HS-27A (cell line): ENCODE measurements around the gene ACOT11.

Source experiments
- DNase-seq: peaks from one replicate; pipeline ENCODE4 v3.0.0-alpha.2; 2012; ENCODE audit warnings: low read depth, missing footprints

The ACOT11 gene

GRCh38 chr1:54537611-54538010 lies 10.4 kb upstream of the ACOT11 start:
- DNase-seq: no peak

DNA sequence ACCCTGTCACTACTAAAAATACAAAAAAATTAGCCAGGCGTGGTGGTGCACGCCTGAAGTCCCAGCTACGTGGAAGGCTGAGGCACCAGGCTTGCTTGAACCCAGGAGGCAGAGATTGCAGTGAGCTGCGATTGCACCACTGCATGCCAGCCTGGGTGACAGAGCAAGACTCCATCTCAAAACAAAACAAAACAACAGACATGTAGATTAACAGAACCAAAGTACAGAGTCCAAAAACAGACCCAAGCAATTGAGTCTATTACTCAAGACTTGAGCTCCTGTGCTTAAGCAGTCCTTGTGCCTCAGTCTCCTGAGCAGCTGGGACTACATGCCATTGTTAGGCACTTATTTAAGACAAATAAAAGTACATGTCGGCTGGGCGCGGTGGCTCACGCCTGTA lies 9.5 kb upstream of the ACOT11 start:
- no peak for DNase-seq

DNA sequence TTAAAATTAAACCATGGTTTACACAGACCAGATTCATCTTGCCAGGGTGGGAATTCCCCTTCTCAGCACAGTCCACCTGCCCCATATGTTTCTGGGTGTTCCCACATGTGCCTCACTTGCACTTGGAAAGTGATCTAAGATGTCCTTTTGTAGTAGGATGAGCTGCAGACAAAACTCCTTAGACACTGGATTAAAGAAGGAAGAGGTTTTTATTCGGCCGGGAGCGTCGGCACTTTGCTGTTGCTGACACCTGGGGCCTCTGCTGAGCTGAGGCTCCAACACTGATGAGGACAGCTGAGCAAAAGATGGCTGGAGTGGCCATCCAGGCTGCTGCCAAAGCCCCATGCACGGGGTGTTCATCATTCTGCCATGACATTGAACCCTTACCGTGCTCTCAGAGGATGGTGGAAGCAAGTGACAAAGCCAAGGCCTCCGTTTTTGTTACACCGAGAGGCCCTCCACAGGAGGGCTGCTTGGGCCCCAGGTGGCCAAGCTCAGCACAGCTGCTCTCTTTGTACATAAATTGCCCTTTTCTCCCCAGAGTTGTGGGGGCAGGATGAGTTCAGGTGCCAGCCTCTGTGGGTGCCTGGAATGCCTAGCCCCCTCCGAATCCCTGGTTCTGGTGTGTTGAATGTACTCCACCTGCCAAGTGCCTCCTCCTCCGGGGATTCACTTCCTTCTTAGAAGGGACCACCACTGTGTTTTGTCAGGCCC lies 7.3 kb upstream of the ACOT11 start:
- no peak for DNase-seq

DNA sequence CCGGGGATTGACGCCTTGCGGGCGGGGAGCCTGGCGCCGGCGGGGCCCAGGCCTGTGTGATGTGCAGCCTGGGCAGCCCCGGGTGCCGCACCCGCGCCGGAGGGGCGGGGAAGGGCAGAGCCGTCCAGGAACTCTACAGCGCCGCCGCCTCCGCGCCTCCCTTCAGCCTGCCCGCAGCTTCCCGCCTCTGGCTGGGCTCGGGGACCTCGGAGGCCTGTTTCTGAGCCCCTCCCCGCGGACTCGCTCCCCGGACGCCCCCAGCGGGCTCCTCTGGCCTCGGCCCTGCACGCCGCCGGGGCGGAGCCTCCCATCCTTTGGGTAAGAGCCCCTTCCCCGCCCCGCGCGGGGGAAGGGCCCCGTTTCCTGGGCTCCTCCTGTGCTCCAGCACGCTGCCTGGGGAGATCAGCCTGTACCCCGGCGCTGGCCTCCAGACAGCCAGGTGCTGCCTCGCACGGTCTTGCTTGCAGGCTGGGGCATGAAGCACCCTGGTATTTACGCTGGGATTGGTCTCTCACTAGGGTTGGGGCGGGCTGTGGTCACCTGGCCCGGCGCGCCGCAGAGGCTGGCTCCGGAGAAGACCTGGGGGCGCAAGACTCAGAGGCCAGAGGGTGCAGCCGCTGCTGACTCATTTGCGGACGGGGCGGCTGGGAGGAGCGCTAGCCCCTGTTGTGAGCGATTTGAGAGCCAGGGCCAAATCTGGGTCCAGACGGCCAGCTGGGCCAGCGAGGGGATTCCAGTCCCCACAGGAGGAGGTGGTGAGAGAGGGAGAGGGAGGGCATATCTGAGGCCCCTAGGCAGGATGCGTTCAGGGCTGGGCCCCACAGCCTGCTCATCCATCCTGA lies 5.7 kb upstream of the ACOT11 start:
- no peak for DNase-seq

GRCh38 chr1:54542962-54543539 lies 5.0 kb upstream of the ACOT11 start:
- DNase-seq: no peak

DNA sequence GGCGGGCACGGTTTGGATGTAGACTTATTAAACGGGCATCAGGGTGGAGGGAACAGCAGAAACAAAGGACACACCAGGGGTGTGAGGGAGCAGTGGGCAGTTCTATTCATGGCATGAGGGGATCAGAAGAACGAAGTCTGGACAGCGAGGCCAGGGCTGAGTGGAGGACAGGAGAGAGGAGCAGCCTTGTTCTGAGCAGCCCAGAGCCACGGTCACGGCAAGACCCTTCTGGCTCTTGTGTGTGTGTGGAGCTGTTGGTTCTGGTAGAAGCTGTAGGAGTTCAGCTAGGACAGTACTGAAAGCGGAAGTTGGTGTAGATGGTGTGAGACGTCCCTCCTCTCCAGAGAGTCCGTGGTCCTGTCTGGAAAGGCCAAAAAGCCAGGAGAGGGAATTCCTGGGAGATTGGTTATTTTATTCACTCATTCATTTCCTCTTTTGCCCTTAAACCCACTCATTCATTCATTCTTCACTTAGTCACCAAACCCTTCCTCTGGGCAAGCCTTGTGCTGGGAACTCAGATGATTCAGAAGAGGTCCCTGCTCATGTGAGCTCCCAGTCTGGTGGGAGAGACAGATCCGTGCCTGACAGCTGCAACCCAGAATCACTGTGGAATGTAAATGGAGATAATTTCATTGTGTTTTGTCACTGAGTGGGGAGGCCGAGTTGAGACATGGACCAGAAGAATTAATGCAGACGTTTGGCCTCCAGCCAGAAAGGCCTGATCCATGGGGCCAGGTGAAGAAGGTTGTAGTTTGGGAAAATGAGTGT lies 4.1 kb upstream of the ACOT11 start:
- no peak for DNase-seq

GRCh38 chr1:54545916-54546635 lies 2.0 kb upstream of the ACOT11 start:
- no peak for DNase-seq

GRCh38 chr1:54546651-54547401 lies 1.2 kb upstream of the ACOT11 start:
- no peak for DNase-seq

GRCh38 chr1:54548389-54549044 lies 489 bp downstream of the ACOT11 start:
- no peak for DNase-seq

DNA sequence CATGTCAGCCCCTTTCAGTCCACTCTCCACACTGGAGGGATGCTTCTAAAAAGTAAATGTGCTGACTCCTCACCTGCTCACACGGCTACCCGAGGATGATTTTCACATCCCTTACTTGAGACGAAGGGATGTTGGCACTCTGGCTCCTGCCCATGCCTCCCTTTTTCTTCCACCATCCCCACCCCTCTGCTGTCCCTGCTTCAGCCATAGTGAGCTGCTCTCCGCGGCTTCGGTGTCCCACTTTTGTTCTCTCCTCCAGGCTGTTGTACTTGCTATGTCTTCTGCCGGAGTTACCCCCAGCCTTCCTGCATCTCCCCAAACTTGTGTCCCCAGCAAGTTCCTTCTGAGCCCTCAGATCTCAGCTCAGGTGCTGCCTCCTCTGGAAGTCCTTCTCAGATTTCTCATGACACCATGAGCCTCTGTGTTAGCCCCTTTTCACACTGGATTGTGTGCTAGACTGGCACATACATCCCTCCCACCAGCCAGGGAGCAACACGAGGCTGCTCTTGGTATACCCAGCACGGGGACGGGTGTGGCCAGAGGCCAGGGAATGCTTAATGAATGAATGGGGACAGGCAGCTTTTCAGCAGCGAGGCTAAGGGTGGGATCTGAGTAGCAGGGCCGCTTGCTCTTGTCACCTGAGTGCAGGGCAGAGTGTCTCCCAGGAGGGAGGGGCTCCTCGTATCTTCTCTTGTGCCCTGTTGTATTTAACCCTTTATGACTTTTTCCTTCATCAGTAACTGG lies 1.3 kb downstream of the ACOT11 start:
- no peak for DNase-seq

- DNase-seq: no peak
Observed at GRCh38 chr1:54551891-54552290, 3.9 kb downstream of the ACOT11 start.

- no peak for DNase-seq
Observed at GRCh38 chr1:54553602-54554313, 5.7 kb downstream of the ACOT11 start.

DNA sequence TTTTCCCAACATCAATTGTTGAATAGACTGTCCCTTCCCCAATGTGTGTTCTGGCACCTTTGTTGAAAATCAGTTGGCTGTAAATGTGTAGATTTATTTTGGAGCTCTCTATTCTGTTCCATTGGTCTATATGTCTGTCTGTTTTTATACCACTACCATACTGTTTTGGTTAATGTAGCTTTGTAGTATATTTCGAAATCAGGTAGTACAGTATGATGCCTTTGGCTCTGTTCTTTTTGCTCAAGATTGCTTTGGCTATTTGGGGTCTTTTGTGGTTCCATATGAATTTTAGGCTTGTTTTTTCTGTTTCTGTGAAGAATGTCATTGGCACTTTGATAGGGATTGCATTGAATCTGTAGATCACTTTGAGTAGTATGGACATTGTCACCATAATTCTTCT lies 8.1 kb downstream of the ACOT11 start:
- no peak for DNase-seq

DNA sequence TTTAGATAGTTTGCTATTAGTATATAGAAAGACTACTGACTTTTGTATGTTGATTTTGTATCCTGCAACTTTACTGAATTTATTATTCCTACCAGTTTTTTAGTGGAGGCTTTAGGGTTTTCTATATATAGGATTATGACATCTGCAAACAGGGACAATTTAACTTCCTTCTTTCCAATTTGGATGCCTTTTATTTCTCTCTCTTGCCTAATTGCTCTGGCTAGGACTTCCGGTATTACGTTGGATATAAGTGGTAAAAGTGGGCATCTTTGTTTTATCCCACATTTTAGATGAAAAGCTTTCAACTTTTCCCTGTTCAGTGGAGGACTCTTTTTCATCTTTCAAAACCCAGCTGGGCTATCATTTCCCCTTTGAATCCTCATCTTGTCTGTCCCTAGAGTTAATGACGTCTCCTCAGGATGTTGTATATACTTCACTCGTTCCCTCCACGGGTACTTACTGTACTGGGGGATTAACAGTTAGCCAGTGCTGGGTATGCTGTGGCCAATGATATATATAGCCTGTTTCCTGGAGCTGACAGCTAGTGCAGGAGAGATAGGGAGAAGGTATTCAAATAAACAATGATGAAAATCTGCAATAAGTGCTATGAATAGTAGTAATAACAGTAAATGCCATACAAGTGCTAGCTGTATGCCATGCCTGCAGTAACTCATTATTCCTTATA lies 9.8 kb downstream of the ACOT11 start:
- DNase-seq: no peak

- DNase-seq: no peak
Observed at GRCh38 chr1:54558434-54559030, 10.5 kb downstream of the ACOT11 start.

DNA sequence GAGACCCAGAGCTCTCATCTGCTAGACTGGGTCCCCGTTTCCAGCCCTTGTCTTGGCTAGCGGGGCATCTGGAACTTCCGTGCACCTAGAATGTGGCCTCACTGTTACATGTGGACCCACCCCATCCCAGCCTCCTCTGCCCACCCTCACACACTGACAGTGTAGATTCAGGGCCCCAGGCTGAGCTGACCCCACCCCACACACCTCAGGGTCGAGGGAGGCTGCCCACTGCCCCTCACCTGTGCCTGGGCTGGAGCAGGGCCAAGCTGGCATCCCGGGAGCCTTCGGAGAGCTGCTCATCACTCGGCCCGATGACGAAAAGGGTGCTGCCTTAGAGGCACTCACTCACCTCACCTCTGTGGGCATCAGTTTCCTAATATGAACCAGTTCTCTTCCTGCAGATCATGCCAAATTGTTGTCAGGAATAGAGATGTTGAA lies 11.1 kb downstream of the ACOT11 start:
- DNase-seq: no peak

GRCh38 chr1:54559771-54560231 lies 11.8 kb downstream of the ACOT11 start:
- DNase-seq: no peak
